ENCODE data around the gene ATR. TPM values are rescaled to one million over a fixed set of nuclear protein-coding genes. Genes with fewer than 3 reads are reported as not detected.

Gene ATR
- total and polyA plus RNA-seq, 10 of the 15 experiments (the other 5 are each of a cell fraction or from before 2014, with no cell fraction given) = 21.0 to 41.5 (median 30.1) TPM

- TF ChIP-seq, protein P1, sequence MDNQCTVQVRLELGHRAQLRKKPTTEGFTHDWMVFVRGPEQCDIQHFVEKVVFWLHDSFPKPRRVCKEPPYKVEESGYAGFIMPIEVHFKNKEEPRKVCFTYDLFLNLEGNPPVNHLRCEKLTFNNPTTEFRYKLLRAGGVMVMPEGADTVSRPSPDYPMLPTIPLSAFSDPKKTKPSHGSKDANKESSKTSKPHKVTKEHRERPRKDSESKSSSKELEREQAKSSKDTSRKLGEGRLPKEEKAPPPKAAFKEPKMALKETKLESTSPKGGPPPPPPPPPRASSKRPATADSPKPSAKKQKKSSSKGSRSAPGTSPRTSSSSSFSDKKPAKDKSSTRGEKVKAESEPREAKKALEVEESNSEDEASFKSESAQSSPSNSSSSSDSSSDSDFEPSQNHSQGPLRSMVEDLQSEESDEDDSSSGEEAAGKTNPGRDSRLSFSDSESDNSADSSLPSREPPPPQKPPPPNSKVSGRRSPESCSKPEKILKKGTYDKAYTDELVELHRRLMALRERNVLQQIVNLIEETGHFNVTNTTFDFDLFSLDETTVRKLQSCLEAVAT (IDR thresholded peaks at IDR 0.05) = peak; percentile 90
- TF ChIP-seq, protein P2, sequence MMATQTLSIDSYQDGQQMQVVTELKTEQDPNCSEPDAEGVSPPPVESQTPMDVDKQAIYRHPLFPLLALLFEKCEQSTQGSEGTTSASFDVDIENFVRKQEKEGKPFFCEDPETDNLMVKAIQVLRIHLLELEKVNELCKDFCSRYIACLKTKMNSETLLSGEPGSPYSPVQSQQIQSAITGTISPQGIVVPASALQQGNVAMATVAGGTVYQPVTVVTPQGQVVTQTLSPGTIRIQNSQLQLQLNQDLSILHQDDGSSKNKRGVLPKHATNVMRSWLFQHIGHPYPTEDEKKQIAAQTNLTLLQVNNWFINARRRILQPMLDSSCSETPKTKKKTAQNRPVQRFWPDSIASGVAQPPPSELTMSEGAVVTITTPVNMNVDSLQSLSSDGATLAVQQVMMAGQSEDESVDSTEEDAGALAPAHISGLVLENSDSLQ (IDR thresholded peaks at IDR 0.05) = peak; percentile 13; the same call in 1 of the 2 replicates
- TF ChIP-seq TBL1XR1 (IDR thresholded peaks at IDR 0.05; ENCODE audit: low read depth, low read length) (peak; percentile 55; the same call in 1 of the 2 replicates), POLR2AphosphoS2 (IDR thresholded peaks at IDR 0.05; ENCODE audit: low read depth, low read length) (peak; percentile 91), LARP7 (IDR thresholded peaks at IDR 0.05) (peak; percentile 50; the same call in 1 of the 2 replicates), ESRRA (IDR thresholded peaks at IDR 0.05; ENCODE audit: low read length) (no peak), YY1 (IDR thresholded peaks at IDR 0.05; ENCODE audit: low read depth, low read length) (peak; percentile 78), NR2C1 (IDR thresholded peaks at IDR 0.05) (peak; percentile 46; the same call in 1 of the 2 replicates), MXI1 (IDR thresholded peaks at IDR 0.05; ENCODE audit: low read depth, low read length) (peak; percentile 76), CHD2 (IDR thresholded peaks at IDR 0.05; ENCODE audit: borderline replicate concordance, low read depth, low read length) (0 out of 2 replicates have a peak, but pooled peaks have one; percentile 51), TCF12 (IDR thresholded peaks at IDR 0.05; ENCODE audit: low read depth, low read length) (0 out of 2 replicates have a peak, but pooled peaks have one; percentile 42), SMAD5 (IDR thresholded peaks at IDR 0.05; ENCODE audit: low read depth) (peak; percentile 64; the same call in 1 of the 2 replicates), DPF2 (IDR thresholded peaks at IDR 0.05) (peak; percentile 34; the same call in 1 of the 2 replicates), ETV6 (conservative IDR thresholded peaks at IDR 0.05 in 1 of 2, IDR thresholded peaks at IDR 0.05 in 1 of 2; ENCODE audit: borderline replicate concordance in 1 of 2, low read depth in 1 of 2) (0 out of 4 replicates have a peak, but pooled peaks of 1 of the 2 experiments have one; percentile 58), IKZF2 (IDR thresholded peaks at IDR 0.05) (peak in 1 of 2 experiments; percentile 50; a peak in 1 of 4 replicates)
- TF ChIP-seq, protein P3, sequence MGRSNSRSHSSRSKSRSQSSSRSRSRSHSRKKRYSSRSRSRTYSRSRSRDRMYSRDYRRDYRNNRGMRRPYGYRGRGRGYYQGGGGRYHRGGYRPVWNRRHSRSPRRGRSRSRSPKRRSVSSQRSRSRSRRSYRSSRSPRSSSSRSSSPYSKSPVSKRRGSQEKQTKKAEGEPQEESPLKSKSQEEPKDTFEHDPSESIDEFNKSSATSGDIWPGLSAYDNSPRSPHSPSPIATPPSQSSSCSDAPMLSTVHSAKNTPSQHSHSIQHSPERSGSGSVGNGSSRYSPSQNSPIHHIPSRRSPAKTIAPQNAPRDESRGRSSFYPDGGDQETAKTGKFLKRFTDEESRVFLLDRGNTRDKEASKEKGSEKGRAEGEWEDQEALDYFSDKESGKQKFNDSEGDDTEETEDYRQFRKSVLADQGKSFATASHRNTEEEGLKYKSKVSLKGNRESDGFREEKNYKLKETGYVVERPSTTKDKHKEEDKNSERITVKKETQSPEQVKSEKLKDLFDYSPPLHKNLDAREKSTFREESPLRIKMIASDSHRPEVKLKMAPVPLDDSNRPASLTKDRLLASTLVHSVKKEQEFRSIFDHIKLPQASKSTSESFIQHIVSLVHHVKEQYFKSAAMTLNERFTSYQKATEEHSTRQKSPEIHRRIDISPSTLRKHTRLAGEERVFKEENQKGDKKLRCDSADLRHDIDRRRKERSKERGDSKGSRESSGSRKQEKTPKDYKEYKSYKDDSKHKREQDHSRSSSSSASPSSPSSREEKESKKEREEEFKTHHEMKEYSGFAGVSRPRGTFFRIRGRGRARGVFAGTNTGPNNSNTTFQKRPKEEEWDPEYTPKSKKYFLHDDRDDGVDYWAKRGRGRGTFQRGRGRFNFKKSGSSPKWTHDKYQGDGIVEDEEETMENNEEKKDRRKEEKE (IDR thresholded peaks at IDR 0.05) = no peak
- TF ChIP-seq, protein P4, sequence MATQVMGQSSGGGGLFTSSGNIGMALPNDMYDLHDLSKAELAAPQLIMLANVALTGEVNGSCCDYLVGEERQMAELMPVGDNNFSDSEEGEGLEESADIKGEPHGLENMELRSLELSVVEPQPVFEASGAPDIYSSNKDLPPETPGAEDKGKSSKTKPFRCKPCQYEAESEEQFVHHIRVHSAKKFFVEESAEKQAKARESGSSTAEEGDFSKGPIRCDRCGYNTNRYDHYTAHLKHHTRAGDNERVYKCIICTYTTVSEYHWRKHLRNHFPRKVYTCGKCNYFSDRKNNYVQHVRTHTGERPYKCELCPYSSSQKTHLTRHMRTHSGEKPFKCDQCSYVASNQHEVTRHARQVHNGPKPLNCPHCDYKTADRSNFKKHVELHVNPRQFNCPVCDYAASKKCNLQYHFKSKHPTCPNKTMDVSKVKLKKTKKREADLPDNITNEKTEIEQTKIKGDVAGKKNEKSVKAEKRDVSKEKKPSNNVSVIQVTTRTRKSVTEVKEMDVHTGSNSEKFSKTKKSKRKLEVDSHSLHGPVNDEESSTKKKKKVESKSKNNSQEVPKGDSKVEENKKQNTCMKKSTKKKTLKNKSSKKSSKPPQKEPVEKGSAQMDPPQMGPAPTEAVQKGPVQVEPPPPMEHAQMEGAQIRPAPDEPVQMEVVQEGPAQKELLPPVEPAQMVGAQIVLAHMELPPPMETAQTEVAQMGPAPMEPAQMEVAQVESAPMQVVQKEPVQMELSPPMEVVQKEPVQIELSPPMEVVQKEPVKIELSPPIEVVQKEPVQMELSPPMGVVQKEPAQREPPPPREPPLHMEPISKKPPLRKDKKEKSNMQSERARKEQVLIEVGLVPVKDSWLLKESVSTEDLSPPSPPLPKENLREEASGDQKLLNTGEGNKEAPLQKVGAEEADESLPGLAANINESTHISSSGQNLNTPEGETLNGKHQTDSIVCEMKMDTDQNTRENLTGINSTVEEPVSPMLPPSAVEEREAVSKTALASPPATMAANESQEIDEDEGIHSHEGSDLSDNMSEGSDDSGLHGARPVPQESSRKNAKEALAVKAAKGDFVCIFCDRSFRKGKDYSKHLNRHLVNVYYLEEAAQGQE (IDR thresholded peaks at IDR 0.05; ENCODE audit: low read depth, low read length) = no peak
- TF ChIP-seq, protein P5, sequence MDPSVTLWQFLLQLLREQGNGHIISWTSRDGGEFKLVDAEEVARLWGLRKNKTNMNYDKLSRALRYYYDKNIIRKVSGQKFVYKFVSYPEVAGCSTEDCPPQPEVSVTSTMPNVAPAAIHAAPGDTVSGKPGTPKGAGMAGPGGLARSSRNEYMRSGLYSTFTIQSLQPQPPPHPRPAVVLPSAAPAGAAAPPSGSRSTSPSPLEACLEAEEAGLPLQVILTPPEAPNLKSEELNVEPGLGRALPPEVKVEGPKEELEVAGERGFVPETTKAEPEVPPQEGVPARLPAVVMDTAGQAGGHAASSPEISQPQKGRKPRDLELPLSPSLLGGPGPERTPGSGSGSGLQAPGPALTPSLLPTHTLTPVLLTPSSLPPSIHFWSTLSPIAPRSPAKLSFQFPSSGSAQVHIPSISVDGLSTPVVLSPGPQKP (IDR thresholded peaks at IDR 0.05; ENCODE audit: low read depth, low read length) = peak; percentile 64
These were observed 130.4 kb downstream of the ATR start, which contains the start of gene XRN1 (continued) for GRCh38 chr3:142447852-142448823.
